Neural cell (in vitro differentiated cells): ENCODE data around the gene KCNH5. TPM values are rescaled to one million over a fixed set of nuclear protein-coding genes. Genes with fewer than 3 reads are reported as not detected.

ENCODE experiments used
- H2AFZ ChIP-seq: fragments of 200-600, 300-800 bp; sonication (generic), shearing (Covaris generic); 2 replicates; pipeline ENCODE4 v1.6.0; 2014; ENCODE audit warnings: low read depth, mild to moderate bottlenecking, antibody characterized with exemption, low read length, moderate library complexity
- H3F3A ChIP-seq: fragments of 200-600 bp; shearing (Covaris generic); 2 replicates; pipeline ENCODE4 v1.6.1; 2016; ENCODE audit warnings: mild to moderate bottlenecking, moderate library complexity, mixed read lengths, antibody characterized with exemption, low read length; ENCODE audit not compliant: insufficient read depth, poor library complexity, severe bottlenecking
- H3K27ac ChIP-seq: fragments of 200-600, 300-800 bp; sonication (generic), shearing (Covaris generic); 2 replicates; pipeline ENCODE4 v1.5.1; 2014; ENCODE audit warnings: mild to moderate bottlenecking, low read length, moderate library complexity
- H3K27me3 ChIP-seq: fragments of 300-800, 200-600 bp; sonication (generic), shearing (Covaris generic); 2 replicates; pipeline ENCODE4 v1.6.0; 2014; ENCODE audit warnings: mild to moderate bottlenecking, low read depth, low read length, moderate library complexity; ENCODE audit not compliant: insufficient read depth
- H3K36me3 ChIP-seq: fragments of 300-800, 200-600 bp; sonication (generic), shearing (Covaris generic); 2 replicates; pipeline ENCODE4 v1.5.1; 2014; ENCODE audit warnings: mild to moderate bottlenecking, antibody characterized with exemption, low read length, moderate library complexity; ENCODE audit not compliant: insufficient read depth
- H3K4me2 ChIP-seq: fragments of 300-800, 200-600 bp; sonication (generic), shearing (Covaris generic); 2 replicates; pipeline ENCODE4 v1.6.0; 2014; ENCODE audit warnings: mild to moderate bottlenecking, low read length
- H3K4me3 ChIP-seq: fragments of 300-800, 200-600 bp; sonication (generic), shearing (Covaris generic); 2 replicates; pipeline ENCODE4 v1.5.1; 2014; ENCODE audit warnings: mild to moderate bottlenecking, low read length, moderate library complexity
- H3K79me2 ChIP-seq: fragments of 200-600 bp; shearing (Covaris generic); replicated peaks from 2 replicates; pipeline ENCODE4 v1.6.0; 2014; ENCODE audit warnings: mild to moderate bottlenecking, low read length, moderate library complexity; ENCODE audit not compliant: insufficient read depth
- H3K9ac ChIP-seq: fragments of 300-800, 200-600 bp; sonication (generic), shearing (Covaris generic); 2 replicates; pipeline ENCODE4 v1.6.1; 2016; ENCODE audit warnings: mild to moderate bottlenecking, low read length, mixed read lengths
- H3K9me2 ChIP-seq: fragments of 200-600 bp; shearing (Covaris generic); 2 replicates; pipeline ENCODE4 v1.6.1; 2016; ENCODE audit warnings: mild to moderate bottlenecking, low read length, mixed read lengths; ENCODE audit not compliant: insufficient read depth
- H3K9me3 ChIP-seq: fragments of 200-600, 300-800 bp; sonication (generic), shearing (Covaris generic); 2 replicates; pipeline ENCODE4 v1.6.1; 2016; ENCODE audit warnings: mild to moderate bottlenecking, mixed run types, low read length, moderate library complexity, mixed read lengths
- H4K20me1 ChIP-seq: fragments of 200-600 bp; shearing (Covaris generic); 2 replicates; pipeline ENCODE4 v1.6.1; 2016; ENCODE audit warnings: mild to moderate bottlenecking, mixed run types; ENCODE audit not compliant: insufficient read depth
- CTCF ChIP-seq: fragments of 450-650 bp; IDR thresholded peaks from 2 replicates; pipeline ENCODE4 v1.5.1; 2014; ENCODE audit warnings: antibody characterized with exemption, mild to moderate bottlenecking, moderate library complexity; ENCODE audit not compliant: poor library complexity, severe bottlenecking
- EP300 ChIP-seq: fragments of 450-650 bp; conservative IDR thresholded peaks from 2 replicates; pipeline ENCODE4 v1.6.1; 2014; ENCODE audit warnings: antibody characterized with exemption, mild to moderate bottlenecking, moderate library complexity; ENCODE audit not compliant: poor library complexity, severe bottlenecking
- EZH2 ChIP-seq: fragments of 200-600, 300-800 bp; shearing (Covaris generic), sonication (generic); IDR thresholded peaks from 2 replicates; pipeline ENCODE4 v1.6.1; 2014; ENCODE audit warnings: antibody characterized with exemption, low read length, borderline replicate concordance, mild to moderate bottlenecking; ENCODE audit not compliant: insufficient read depth, poor library complexity, severe bottlenecking
- MXI1 ChIP-seq: fragments of 450-650 bp; conservative IDR thresholded peaks from 2 replicates; pipeline ENCODE4 v1.6.1; 2014; ENCODE audit warnings: antibody characterized with exemption, mild to moderate bottlenecking; ENCODE audit not compliant: poor library complexity, severe bottlenecking
- POLR2AphosphoS5 ChIP-seq: IDR thresholded peaks from 2 replicates; pipeline ENCODE4 v1.6.1; 2012
- RAD21 ChIP-seq: fragments of 450-650 bp; conservative IDR thresholded peaks from 2 replicates; pipeline ENCODE4 v1.6.1; 2014; ENCODE audit warnings: antibody characterized with exemption, mild to moderate bottlenecking, moderate library complexity
- REST ChIP-seq: IDR thresholded peaks from 2 replicates; pipeline ENCODE4 v1.6.1; 2012; ENCODE audit warnings: borderline replicate concordance
- SMC3 ChIP-seq: fragments of 450-650 bp; conservative IDR thresholded peaks from 2 replicates; pipeline ENCODE4 v1.6.1; 2014; ENCODE audit warnings: antibody characterized with exemption, mild to moderate bottlenecking, moderate library complexity; ENCODE audit not compliant: poor library complexity
- TAF1 ChIP-seq: IDR thresholded peaks from 2 replicates; pipeline ENCODE4 v1.6.1; 2012; ENCODE audit warnings: low read depth
- polyA plus RNA-seq: library from polyadenylated mRNA; depleted of rRNA; stranded (reverse); fragments of >200 nt; gene quantifications from 2 replicates; pipeline ENCODE4 v1.2.3, GENCODE V29; 2014

KCNH5 gene
- polyA plus RNA-seq, 1 donor from 2014 or later = 0.95 TPM

- H3K36me3 ChIP-seq = no peaks in the 10 kb centered on the region
- no peak overlapping the region for H3K27ac ChIP-seq
- no peak overlapping the region for H2AFZ ChIP-seq
- no peak overlapping the region for H3K4me2 ChIP-seq
- no peaks in the 10 kb centered on the region for H4K20me1 ChIP-seq
- H3K4me3 ChIP-seq = no peak overlapping the region
- no peaks in the 10 kb centered on the region for H3K9me2 ChIP-seq
- no peaks in the 10 kb centered on the region for H3K27me3 ChIP-seq
- H3F3A ChIP-seq = no peaks in the 10 kb centered on the region
- H3K79me2 ChIP-seq = no peaks in the 10 kb centered on the region
- no peaks in the 10 kb centered on the region for H3K9me3 ChIP-seq
- H3K9ac ChIP-seq = no peak overlapping the region
- no peak for TF ChIP-seq RAD21
- TF ChIP-seq CTCF = no peak
- TF ChIP-seq EP300 = no peak
- TF ChIP-seq EZH2 = no peak
- TF ChIP-seq REST = no peak
- TF ChIP-seq TAF1 = no peak
- no peak for TF ChIP-seq MXI1
- TF ChIP-seq POLR2AphosphoS5 = no peak
- no peak for TF ChIP-seq SMC3
These were observed 88.8 kb downstream of the KCNH5 start for GRCh38 chr14:62956413-62956812.

GRCh38 chr14:62954165-62954564 lies 91.1 kb downstream of the KCNH5 start:
- no peak overlapping the region for H3K4me2 ChIP-seq
- no peak overlapping the region for H3K4me3 ChIP-seq

More at GRCh38 chr14:62954165-62954564, 91.1 kb downstream of the KCNH5 start:
- no peak overlapping the region for H3K9ac ChIP-seq
- H3K9me2 ChIP-seq = no peaks in the 10 kb centered on the region
- no peaks in the 10 kb centered on the region for H3K27me3 ChIP-seq
- H2AFZ ChIP-seq = no peak overlapping the region
- H3K36me3 ChIP-seq = no peaks in the 10 kb centered on the region
- TF ChIP-seq MXI1 (no peak), REST (peak; percentile 81), SMC3 (no peak), EP300 (peak; percentile 71), POLR2AphosphoS5 (peak; percentile 87)
- no peaks in the 10 kb centered on the region for H4K20me1 ChIP-seq
- H3K79me2 ChIP-seq = no peaks in the 10 kb centered on the region
- no peaks in the 10 kb centered on the region for H3K9me3 ChIP-seq
- no peak overlapping the region for H3K27ac ChIP-seq
- no peaks in the 10 kb centered on the region for H3F3A ChIP-seq
